Spleen (tissue), 11 donors: ENCODE data around the gene MTERF1. TPM values are rescaled to one million over a fixed set of nuclear protein-coding genes. Genes with fewer than 3 reads are reported as not detected.
"Not testable (repeated sequence)": the region's sequence is repeated elsewhere in the genome, so short reads cannot be mapped to it uniquely, and the experiment has no call there.

Experiments
- DNase-seq: peaks from one replicate; pipeline ENCODE4 v3.0.0-alpha.2; 2020
- H3K27ac ChIP-seq, 8 donors: fragments of 200-600 bp; sonication (generic) in 7 of 8; 1 replicate in 4 of 8; 2 replicates in 4 of 8; pipeline versions ENCODE4 v1.5.0 to v1.8.0; 2016 to 2021; ENCODE audit warnings: inconsistent platforms in 4 of 8, mild to moderate bottlenecking in 4 of 8, moderate library complexity in 1 of 8
- H3K27me3 ChIP-seq, 7 donors: fragments of 200-600 bp; sonication (generic) in 6 of 7; replicated peaks in 1 of 7; 1 replicate in 4 of 7; 2 replicates in 3 of 7; pipeline versions ENCODE4 v1.5.0 to v1.8.0; 2016 to 2021; ENCODE audit warnings: inconsistent platforms in 3 of 7, mild to moderate bottlenecking in 1 of 7
- H3K36me3 ChIP-seq, 6 donors: fragments of 200-600 bp; sonication (generic) in 5 of 6; 1 replicate in 4 of 6; 2 replicates in 2 of 6; pipeline versions ENCODE4 v1.5.0 to v1.8.0; 2016 to 2021; ENCODE audit warnings: inconsistent platforms in 2 of 6
- H3K4me1 ChIP-seq, 6 donors: fragments of 200-600 bp; sonication (generic) in 5 of 6; 1 replicate in 3 of 6; 2 replicates in 3 of 6; pipeline versions ENCODE4 v1.5.0 to v1.8.0; 2016 to 2021; ENCODE audit warnings: inconsistent platforms in 3 of 6
- H3K4me3 ChIP-seq, 8 donors: fragments of 200-600 bp; sonication (generic) in 7 of 8; 1 replicate in 4 of 8; 2 replicates in 4 of 8; pipeline versions ENCODE4 v1.5.0 to v1.8.0; 2016 to 2021; ENCODE audit warnings: inconsistent platforms in 4 of 8, mild to moderate bottlenecking in 4 of 8, moderate library complexity in 2 of 8
- H3K9me3 ChIP-seq, 8 donors: fragments of 200-600 bp; sonication (generic) in 7 of 8; 1 replicate in 4 of 8; 2 replicates in 4 of 8; pipeline versions ENCODE4 v1.5.0 to v1.8.0; 2016 to 2021; ENCODE audit warnings: inconsistent platforms in 4 of 8
- CTCF ChIP-seq, 11 experiments: fragments of 200-600 bp in 7 of 11; fragments of 450-650 bp in 4 of 11; sonication (generic) in 4 of 11; IDR thresholded peaks in 8 of 11; conservative IDR thresholded peaks in 3 of 11; 1 replicate in 7 of 11; 2 replicates in 4 of 11; pipeline versions ENCODE4 v1.4.0 to v1.8.0; 2016 to 2021; ENCODE audit warnings: antibody characterized with exemption in 11 of 11, inconsistent platforms in 4 of 11, mild to moderate bottlenecking in 1 of 11
- POLR2A ChIP-seq, 3 donors: fragments of 450-650 bp; IDR thresholded peaks; one replicate each; pipeline ENCODE4 v1.5.1; 2017; ENCODE audit warnings: antibody characterized with exemption in 3 of 3, mild to moderate bottlenecking in 1 of 3
- POLR2AphosphoS5 ChIP-seq, 3 donors: sonication (generic); formaldehyde crosslinking; IDR thresholded peaks; one replicate each; pipeline ENCODE4 v1.5.1; 2017; ENCODE audit warnings: antibody characterized with exemption in 3 of 3
- WGBS, 5 donors: extraction: QIAGEN DNeasy Blood & Tissue Kit in 3 of 5; methylation state at CpG; one replicate each; pipeline versions ENCODE4 v1.1.5 to v1.1.7; 2013 to 2018; 5-methylcytosine and 5-hydroxymethylcytosine counted together
- intact Hi-C: fragments of 100-400 bp; cut with DNase I; formaldehyde crosslinking; loops from one replicate; pipeline ENCODE4 v1.15.0; 2023; ENCODE audit warnings: low total_unique reads
- polyA plus RNA-seq, 3 donors: library from polyadenylated mRNA; stranded (reverse); fragments of 200-250 nt; gene quantifications; one replicate each; pipeline ENCODE4 v1.2.1, GENCODE V29; 2013
- total RNA-seq, 7 donors: library from RNA; depleted of rRNA in 3 of 7; stranded (reverse); fragments of >200 nt in 3 of 7; fragmentation: NEBNext Ultra II Directional in 4 of 7; extraction: Animal tissue kit (Norgen Biotek cat#: 25700) in 4 of 7; gene quantifications; one replicate each; pipeline versions ENCODE4 v1.1.0 to v1.2.1, GENCODE V29; 2016 to 2021
- donor health status: healthy with polysubstance abuse.
- donor health status: DM: no; HTN: no; CAD: no; lungs with moderate emphysema.
- donor health status: DM: no; HTN: no; CAD: no.
- donor health status: Bipolar disorder and iron deficiency.
- donor health status: healthy.
- donor health status: DM: no; HTN: no; CAD: no.
- donor health status: DM: yes; HTN: yes; CAD: no.

The MTERF1 gene
- total and polyA plus RNA-seq, 10 donors: 11.6 to 20.1 (median 14.7) TPM

- H3K36me3 ChIP-seq: peaks cover 0 to 20% (median 0%) of the 10 kb centered on the region in 6 donors
- H3K4me3 ChIP-seq: no peak overlapping the region
- 90 to 99% (median 94%) methylated on average over 2 of the region's 2 CpGs for WGBS, 5 donors
- H3K27ac ChIP-seq: no peak overlapping the region
- H3K4me1 ChIP-seq: no peaks in the 10 kb centered on the region
- no peaks in the 10 kb centered on the region for H3K27me3 ChIP-seq
- TF ChIP-seq POLR2AphosphoS5 (IDR thresholded peaks at IDR 0.05): no peak
- no peak for TF ChIP-seq POLR2A (IDR thresholded peaks at IDR 0.05)
- TF ChIP-seq CTCF (IDR thresholded peaks at IDR 0.05 in 8 of 11, conservative IDR thresholded peaks at IDR 0.05 in 3 of 11): no peak
- peaks cover 0 to 4% (median 0%) of the 10 kb centered on the region in 8 donors for H3K9me3 ChIP-seq
- intact Hi-C loops: no loop called here
- DNase-seq: no peak
Observed at GRCh38 chr7:91865511-91865910, 15.0 kb downstream of the MTERF1 start.

- DNase-seq, H3K4me3 ChIP-seq, intact Hi-C loops, H3K27ac ChIP-seq, H3K9me3 ChIP-seq, H3K27me3 ChIP-seq, H3K4me1 ChIP-seq: not testable (repeated sequence)
- peaks cover 0 to 20% (median 0%) of the 10 kb centered on the region in 6 donors for H3K36me3 ChIP-seq
Observed at GRCh38 chr7:91864604-91865003, 15.9 kb downstream of the MTERF1 start.

GRCh38 chr7:91864070-91864469 lies 16.4 kb downstream of the MTERF1 start:
- Histone ChIP-seq H3K4me3 (no peak overlapping the region), H3K27ac (no peak overlapping the region), H3K36me3 (peaks cover 0 to 20% (median 0%) of the 10 kb centered on the region in 6 donors), H3K9me3 (peaks cover 0 to 6% (median 0%) of the 10 kb centered on the region in 8 donors), H3K4me1 (no peaks in the 10 kb centered on the region), H3K27me3 (no peaks in the 10 kb centered on the region)
- DNase-seq: no peak
- intact Hi-C loops: no loop called here
- WGBS, 5 donors: 93 to 99% (median 96%) methylated on average over 6 of the region's 6 CpGs
- no peak for TF ChIP-seq CTCF (IDR thresholded peaks at IDR 0.05 in 8 of 11, conservative IDR thresholded peaks at IDR 0.05 in 3 of 11)
- no peak for TF ChIP-seq POLR2A (IDR thresholded peaks at IDR 0.05)
- TF ChIP-seq POLR2AphosphoS5 (IDR thresholded peaks at IDR 0.05): no peak

DNA sequence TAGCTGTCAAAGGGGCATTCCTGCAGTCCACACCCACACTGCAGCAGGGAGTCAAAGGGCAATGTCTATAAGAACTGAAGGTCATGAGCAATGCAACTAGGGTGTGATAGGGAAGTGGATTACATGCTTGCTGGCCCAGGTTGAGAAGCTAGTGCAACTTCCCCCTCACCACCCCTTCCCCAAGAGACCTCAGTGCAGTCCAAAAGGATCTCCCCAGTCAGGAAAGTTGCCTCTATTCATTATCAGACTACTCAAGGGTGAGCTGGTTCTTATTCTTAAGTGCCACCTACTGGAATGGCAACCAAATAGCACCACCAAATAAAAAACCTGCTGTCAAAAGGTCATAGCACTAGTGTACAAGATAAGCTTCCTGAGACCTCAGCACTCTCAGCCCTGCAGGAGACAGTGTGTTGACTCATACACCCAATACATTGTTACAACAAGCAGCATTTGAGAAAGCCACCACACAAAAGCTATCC lies 28.2 kb downstream of the MTERF1 start:
- TF ChIP-seq POLR2AphosphoS5 (IDR thresholded peaks at IDR 0.05): no peak
- no peak for TF ChIP-seq CTCF (IDR thresholded peaks at IDR 0.05 in 8 of 11, conservative IDR thresholded peaks at IDR 0.05 in 3 of 11)
- no peak for TF ChIP-seq POLR2A (IDR thresholded peaks at IDR 0.05)

DNA sequence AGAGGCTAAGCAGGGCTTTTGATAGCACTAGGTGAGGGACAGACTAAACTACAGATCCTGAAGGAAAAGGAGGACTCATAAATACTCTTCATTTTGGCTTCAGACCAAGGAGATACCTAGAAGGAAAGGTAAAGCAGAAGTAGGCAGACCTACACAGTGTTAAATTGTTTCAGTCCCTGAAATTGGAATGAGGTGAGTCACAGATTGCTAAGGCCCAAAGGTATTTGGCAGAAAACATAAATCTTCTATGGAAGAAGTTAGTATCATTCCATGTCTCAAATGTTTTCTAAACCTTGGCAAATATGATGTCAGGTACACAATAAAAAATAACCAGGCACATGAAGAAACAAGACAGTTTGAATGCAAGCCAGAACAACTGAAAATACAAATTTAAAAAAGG lies 30.0 kb downstream of the MTERF1 start:
- H3K9me3 ChIP-seq: peaks cover 0 to 23% (median 17%) of the 10 kb centered on the region in 8 donors
- peaks cover 0 to 4% (median 0%) of the 10 kb centered on the region in 6 donors for H3K36me3 ChIP-seq
- no peak overlapping the region for H3K4me3 ChIP-seq
- intact Hi-C loops: no loop called here
- H3K27me3 ChIP-seq: no peaks in the 10 kb centered on the region
- H3K4me1 ChIP-seq: no peaks in the 10 kb centered on the region
- no peak for DNase-seq
- TF ChIP-seq POLR2AphosphoS5 (IDR thresholded peaks at IDR 0.05) (no peak), POLR2A (IDR thresholded peaks at IDR 0.05) (no peak), CTCF (IDR thresholded peaks at IDR 0.05 in 8 of 11, conservative IDR thresholded peaks at IDR 0.05 in 3 of 11) (no peak)
- H3K27ac ChIP-seq: no peak overlapping the region

More for the DNA sequence above, 28.2 kb downstream of the MTERF1 start:
- Histone ChIP-seq H3K9me3 (peaks cover 0 to 29% (median 19%) of the 10 kb centered on the region in 8 donors), H3K36me3 (peaks cover 0 to 4% (median 0%) of the 10 kb centered on the region in 6 donors), H3K4me1 (no peaks in the 10 kb centered on the region), H3K27me3 (no peaks in the 10 kb centered on the region), H3K4me3 (no peak overlapping the region), H3K27ac (no peak overlapping the region)
- intact Hi-C loops: no loop called here
- no peak for DNase-seq
